Stimulated activated CD8-positive, alpha-beta memory T cell treated with anti-CD3 and anti-CD28 coated beads, Interleukin-12 subunit alpha, Interleukin-12 subunit beta, amount 100 ng/mL, for 24 hours (primary cell): Measurements from ENCODE around the gene MFGE8.

Source experiments
- DNase-seq: peaks from one replicate; pipeline ENCODE4 v3.0.0-alpha.2; 2020; ENCODE audit errors: extremely low read depth

MFGE8 gene

GRCh38 chr15:88918738-88919137, 5.6 kb upstream of the MFGE8 start:
- no peak for DNase-seq

DNA sequence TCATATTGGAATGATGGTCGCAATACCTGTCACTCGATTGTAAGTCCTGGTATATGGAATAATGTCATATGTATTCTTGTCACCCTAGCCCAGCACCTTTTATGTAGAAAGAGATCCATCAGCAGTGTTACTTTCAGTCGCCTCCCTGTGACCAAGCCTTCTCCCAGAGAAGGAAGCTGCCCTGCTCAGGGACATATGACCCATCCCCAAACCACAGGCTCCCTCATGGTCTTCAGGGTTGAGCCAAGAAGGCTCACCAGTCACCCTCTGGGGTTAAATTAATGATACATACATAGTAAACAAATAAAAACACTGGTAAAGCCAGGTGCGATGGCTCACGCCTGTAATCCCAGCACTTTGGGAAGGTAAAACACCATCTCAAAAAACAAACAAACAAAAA, 4.6 kb upstream of the MFGE8 start:
- DNase-seq = no peak

DNA sequence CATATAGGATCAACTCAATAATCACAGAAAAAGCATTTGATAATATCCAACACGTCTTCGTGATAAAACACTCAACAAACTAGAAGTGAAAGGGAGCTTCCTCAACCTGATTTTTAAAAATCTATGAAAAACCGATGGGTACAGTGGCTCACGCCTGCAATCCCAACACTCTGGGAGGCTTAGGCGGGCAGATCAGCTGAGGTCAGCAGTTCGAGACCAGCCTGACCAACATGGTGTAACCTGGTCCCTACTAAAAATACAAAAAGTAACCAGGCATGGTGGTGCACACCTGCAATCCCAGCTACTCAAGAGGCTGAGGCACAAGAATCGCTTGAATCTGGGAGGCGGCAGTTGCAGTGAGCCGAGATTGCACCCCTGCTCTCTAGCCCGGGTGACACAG, 2.2 kb upstream of the MFGE8 start:
- no peak for DNase-seq

DNA sequence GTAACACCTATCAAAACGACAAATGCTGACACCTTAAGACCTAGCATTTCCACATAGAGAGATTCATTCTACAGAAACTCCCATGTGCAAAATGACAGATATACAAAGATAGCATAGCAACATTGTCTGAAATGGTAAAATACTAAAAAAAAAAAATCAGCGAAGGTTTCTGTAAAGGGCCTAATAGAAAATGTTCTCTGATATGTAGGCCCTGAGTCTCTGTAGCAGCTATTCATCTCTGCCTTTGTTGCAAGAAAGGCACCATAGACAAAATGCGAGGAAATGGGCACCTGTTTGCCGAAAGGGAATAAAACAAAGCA, 631 bp upstream of the MFGE8 start:
- DNase-seq = no peak

GRCh38 chr15:88912500-88912921, 668 bp downstream of the MFGE8 start:
- DNase-seq = no peak

DNA sequence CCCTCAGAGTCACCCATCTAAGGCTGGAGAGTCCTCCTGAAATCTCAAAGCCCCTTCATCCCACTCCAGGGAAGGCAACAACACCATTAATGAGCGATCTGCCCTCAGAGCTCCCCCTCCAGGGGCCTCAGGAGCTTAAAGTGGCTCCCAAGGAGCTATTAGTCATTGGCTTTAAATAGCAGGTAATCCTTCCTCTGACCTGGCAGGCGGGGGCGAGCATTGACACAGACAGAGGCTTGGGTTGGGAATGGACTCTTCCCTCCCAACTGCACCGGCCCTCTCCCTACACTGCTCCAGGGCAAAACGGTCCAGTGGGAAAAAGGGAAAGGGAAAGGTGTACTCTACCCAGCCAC, 1.4 kb downstream of the MFGE8 start:
- no peak for DNase-seq

- no peak for DNase-seq
Measured at GRCh38 chr15:88909956-88910831, 3.0 kb downstream of the MFGE8 start.

DNA sequence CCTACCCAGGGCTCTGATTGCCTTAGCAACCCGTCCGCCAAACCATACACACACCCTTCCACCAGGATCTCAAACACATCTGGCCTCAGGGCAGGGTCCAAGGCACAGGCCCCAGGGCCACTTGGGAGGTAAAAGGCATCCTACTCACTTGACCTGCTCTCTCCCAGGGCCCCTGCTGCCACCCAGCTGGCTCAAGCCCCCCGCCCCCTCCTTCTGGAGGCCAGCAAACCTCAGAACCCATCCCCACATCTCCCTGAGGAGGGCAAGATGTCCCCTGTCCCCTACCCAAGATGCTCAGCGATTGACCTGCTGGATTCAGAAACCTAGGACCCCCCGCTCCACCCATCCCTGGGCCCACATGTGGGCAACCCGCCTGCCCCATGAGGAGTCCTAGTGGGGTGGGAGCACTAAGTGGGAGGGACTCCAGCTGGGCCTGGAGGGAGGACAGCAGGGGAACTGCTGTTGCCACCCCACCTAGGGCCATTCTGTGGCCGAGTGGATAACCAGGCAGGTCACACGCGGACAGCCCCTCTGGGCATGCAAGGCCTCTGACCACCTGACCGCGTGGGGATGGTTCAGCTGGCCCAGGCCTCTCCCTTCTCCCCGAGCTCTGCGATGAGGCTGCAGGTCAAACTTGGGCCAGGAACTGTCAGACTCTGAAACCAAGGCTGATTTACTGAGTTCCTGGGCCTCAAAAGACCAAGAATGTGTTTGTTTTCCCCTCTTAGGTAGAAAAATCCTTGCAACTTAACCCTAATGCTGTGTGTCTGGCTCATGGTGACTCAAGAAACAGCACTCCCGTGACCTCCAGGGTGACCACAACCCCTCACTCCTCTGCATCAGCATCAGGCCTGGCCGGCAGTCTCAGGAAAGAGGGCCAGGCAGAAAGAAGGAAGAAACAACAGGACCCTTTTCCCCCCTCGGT, 4.2 kb downstream of the MFGE8 start:
- no peak for DNase-seq

DNA sequence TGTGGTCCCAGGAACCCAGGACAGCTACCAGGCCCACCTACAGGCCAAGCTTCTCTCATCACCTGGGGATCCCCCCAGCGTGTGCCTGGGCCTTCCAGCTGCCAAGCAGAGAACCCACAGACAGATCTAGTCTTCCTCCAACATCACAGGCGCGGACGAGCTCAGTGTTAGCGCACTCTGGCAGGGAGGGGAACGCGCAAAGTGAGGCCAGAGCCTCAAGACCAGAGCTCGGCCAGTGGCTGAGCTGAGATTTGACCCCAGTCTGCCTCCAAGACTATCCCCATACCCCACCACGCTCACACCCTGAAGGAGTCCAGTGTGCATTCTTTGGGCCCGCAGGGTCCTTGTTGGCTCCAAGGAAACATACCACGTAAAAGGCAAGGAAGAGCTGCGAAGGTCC, 5.1 kb downstream of the MFGE8 start:
- no peak for DNase-seq

GRCh38 chr15:88907111-88907510, 6.1 kb downstream of the MFGE8 start:
- DNase-seq = no peak

GRCh38 chr15:88906551-88906950, 6.6 kb downstream of the MFGE8 start:
- no peak for DNase-seq

- DNase-seq = no peak
Measured at GRCh38 chr15:88906130-88906529, 7.0 kb downstream of the MFGE8 start.

DNA sequence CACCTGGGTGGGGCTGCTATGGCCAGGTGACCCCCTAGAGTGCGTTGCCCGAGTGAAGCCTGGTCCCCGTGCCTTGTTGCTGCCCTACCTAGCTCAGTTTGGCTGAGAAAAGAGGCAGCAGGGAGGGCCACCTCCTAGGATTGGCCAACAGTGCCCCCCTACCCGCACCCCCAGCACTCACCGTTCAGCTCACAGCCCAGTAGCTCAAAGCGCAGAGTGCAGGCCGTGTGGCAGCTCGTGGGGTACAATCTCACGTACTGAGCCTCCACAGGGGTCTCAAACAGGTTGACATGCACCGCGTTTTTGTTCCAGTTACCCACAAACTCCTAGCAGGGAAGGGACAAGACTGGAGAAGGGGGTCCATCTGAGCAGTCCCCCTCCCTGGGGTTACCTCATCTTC, 7.6 kb downstream of the MFGE8 start:
- no peak for DNase-seq

GRCh38 chr15:88904624-88905327, 8.4 kb downstream of the MFGE8 start:
- DNase-seq = peak; percentile 59

DNA sequence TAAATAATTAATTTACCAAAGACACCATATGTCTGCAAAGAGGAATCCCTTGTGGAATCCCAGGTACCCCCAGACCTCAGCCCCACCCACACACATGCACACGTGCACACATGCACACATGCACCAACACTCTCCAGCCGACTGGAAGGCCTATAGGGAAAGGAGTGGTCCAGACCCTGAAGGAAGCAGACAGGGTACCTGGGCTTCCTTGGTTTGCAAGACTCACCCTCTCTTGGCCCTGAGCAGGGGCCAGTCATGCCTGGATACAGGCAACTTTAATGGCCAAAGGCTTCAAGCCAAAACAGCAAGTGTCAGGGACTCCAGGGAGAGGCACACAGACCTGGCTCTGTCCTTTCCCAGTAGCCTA, 8.9 kb downstream of the MFGE8 start:
- DNase-seq = no peak

- no peak for DNase-seq
Measured at GRCh38 chr15:88902846-88903245, 10.3 kb downstream of the MFGE8 start.

DNA sequence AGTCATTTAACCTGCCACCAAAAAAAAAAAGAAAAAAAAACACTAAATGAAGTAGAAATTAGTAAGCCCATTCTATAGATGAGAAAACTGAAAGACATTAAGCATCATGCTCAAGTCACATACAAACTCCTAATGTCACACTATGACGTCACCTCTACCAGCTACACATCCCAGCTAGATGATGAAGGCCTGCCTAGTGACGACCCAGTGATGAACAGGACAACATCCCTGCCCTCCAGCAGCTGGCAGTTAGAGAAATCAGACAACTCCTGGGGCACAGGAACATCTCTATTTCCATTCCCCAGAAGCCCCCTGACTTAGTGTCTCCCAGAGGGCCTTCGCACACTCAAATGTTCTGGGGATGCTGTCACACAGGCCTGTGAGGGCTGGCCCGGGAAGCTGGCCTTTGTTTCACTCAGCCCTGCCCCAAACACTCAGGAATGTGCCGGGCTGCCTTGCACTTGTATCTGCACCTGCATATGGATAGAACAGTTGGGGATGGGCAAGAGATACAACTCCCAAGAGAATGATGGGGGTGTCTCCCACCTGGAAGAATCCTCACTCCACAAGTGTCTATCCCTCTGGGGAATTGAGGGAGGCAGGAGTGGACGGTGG, 10.9 kb downstream of the MFGE8 start:
- DNase-seq = no peak

- no peak for DNase-seq
Measured at GRCh38 chr15:88901508-88902220, 11.5 kb downstream of the MFGE8 start.

GRCh38 chr15:88900982-88901418, 12.2 kb downstream of the MFGE8 start:
- DNase-seq = no peak

DNA sequence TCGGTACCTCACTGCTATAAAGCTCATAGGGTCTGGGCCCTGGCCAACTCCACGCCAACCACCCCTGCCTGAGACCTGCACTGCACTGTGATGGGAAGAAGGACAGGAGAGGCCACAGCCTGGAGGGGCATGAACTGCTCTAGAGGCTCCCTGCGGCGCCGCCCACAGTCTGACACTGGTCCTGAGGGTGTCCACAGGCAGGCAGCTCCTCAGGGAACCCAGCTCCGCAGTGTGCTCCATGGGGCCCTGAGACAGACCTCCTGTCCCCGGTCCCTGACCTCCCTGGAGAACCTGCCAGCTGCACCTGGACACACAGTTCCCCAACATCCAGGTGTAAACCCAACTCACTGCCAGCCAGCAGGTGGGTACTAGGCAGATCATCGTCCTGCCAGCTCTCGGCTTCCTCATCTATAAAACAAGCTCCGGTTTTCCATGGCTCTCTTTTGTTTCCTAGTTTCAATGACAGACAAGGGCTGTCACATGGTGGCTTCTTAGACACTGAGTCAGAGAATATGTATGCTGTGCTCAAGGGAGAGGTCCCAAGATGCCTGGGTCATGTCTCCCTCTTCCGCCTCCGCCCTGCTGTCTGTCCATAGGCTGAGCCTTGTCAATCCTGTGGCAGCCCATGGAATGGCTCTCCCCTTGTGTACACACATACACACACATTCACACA, 12.7 kb downstream of the MFGE8 start:
- DNase-seq = no peak

- no peak for DNase-seq
Measured at GRCh38 chr15:88899251-88899650, 13.9 kb downstream of the MFGE8 start.
